Measurements from ENCODE around the gene MYLK4.
"Not testable (repeated sequence)": the region's sequence is repeated elsewhere in the genome, so short reads cannot be mapped to it uniquely, and the experiment has no call there.

The MYLK4 gene

DNA sequence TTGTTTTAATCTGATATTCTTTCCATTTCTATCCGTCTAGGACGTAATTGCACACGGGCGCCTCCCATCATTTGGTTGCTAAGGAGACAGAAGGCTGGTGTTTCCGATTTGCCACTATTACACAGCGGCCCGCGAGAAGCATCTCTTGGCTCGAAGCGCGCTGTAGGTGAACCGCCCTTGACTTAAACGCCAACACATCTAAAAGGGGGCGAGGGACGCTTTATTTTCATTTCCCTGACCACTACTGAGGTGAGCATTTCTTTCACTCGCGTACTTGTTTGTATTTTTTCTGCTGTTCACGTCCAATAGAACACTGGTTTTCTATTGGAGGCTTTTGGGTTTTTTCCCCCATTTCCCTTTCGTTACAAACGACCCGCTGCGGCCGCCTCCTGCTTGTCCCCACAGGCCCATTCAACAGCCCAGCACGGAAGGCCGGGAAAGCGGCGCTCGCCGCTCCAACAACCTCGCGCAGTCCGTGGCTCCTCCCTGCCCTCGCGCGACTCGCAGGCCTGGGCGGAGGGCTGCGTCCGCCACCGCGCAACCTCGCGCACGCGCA, 14.0 kb upstream of the MYLK4 start:
- Histone ChIP-seq H3K9me3 (ENCODE audit: insufficient read depth, low read depth, low read length) (no peaks in the 10 kb centered on the region), H3K9me2 (replicated peaks; ENCODE audit: low read depth, low read length) (no peaks in the 10 kb centered on the region), H2AFZ (ENCODE audit: low read length) (peak overlapping the region; percentile 83), H3K4me2 (ENCODE audit: low read depth, low read length, poor library complexity, severe bottlenecking) (peak overlapping the region; percentile 72), H3K9ac (ENCODE audit: low read depth, low read length, poor library complexity, severe bottlenecking) (peak overlapping the region; percentile 76), H3K4me1 (ENCODE audit: insufficient read depth, low read length, poor library complexity, severe bottlenecking) (peaks cover 43% of the 10 kb centered on the region), H3K36me3 (ENCODE audit: insufficient read depth, low read length) (no peaks in the 10 kb centered on the region), H3K79me2 (ENCODE audit: insufficient read depth, low read length) (peaks cover 42% of the 10 kb centered on the region), H3F3A (ENCODE audit: low read depth) (0 out of 2 replicates have a peak, but pooled peaks cover 3% of the 10 kb centered on the region), H3K27me3 (ENCODE audit: insufficient read depth, low read length, poor library complexity, severe bottlenecking) (no peaks in the 10 kb centered on the region), H4K20me1 (ENCODE audit: insufficient read depth, low read length, poor library complexity, severe bottlenecking) (peaks cover 36% of the 10 kb centered on the region), H3K4me3 (ENCODE audit: low read length, poor library complexity, severe bottlenecking) (peak overlapping the region; percentile 86)
- TF ChIP-seq EZH2phosphoT487 (IDR thresholded peaks at IDR 0.05; ENCODE audit: borderline replicate concordance) = no peak
- TF ChIP-seq, protein P1, sequence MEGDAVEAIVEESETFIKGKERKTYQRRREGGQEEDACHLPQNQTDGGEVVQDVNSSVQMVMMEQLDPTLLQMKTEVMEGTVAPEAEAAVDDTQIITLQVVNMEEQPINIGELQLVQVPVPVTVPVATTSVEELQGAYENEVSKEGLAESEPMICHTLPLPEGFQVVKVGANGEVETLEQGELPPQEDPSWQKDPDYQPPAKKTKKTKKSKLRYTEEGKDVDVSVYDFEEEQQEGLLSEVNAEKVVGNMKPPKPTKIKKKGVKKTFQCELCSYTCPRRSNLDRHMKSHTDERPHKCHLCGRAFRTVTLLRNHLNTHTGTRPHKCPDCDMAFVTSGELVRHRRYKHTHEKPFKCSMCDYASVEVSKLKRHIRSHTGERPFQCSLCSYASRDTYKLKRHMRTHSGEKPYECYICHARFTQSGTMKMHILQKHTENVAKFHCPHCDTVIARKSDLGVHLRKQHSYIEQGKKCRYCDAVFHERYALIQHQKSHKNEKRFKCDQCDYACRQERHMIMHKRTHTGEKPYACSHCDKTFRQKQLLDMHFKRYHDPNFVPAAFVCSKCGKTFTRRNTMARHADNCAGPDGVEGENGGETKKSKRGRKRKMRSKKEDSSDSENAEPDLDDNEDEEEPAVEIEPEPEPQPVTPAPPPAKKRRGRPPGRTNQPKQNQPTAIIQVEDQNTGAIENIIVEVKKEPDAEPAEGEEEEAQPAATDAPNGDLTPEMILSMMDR (conservative IDR thresholded peaks at IDR 0.05; ENCODE audit: low read length) = no peak

DNA sequence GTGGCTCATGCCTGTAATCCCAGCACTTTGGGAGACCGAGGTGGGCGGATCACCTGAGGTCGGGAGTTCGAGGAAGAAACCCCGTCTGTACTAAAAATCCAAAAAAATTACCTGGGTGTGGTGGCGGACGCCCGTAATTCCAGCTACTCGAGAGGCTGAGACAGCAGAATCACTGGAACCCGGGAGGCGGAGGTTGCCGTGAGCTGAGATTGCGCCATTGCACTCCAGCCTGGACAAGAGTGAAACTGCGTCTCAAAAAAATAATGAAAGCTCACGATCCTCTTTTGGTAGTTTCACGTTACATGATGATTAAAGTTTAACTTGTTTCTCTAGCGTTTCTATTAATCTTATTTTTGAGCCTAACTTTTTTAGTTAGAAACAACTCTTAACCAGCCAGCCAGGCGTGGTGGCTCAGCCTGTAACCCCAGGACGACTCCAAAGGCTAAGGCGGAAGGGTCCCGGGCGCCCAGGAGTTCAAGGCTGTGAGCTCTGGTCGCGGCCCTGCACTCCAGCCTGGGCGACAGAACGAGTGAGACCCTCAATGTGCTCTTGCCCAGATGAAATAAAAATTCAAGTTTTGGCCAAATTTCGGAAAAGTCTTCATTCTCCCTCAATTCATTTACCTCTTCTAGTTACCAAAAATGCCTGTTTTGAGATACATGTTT, 13.3 kb upstream of the MYLK4 start:
- peak overlapping the region; percentile 76 for H3K9ac ChIP-seq (ENCODE audit: low read depth, low read length, poor library complexity, severe bottlenecking)

DNA sequence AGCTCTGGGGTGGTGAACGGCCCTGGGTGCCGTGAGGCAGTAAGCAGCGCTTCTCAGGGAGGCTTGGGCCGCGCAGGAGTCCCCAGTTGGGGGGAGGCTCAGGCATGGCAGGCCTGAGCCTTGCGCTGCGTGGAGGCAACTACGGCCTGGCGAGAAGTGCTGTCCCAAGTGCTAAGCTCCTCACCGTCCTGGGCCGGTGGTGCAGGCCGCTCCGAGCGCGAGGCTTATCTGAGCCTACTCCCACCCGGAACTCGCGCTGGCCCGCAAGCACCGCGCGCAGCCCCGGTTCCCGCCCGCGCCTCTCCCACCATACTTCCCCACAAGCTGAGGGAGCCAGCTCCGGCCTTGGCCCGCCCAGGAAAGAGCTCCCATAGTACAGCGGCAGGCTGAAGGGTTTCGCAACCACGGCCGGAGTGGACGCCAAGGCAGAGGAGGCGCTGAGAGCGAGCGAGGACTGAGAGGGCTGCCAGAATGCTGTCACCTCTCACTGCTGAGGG, 12.7 kb upstream of the MYLK4 start:
- Histone ChIP-seq H3K4me3 (ENCODE audit: low read length, poor library complexity, severe bottlenecking) (no peak overlapping the region), H3K9me2 (replicated peaks; ENCODE audit: low read depth, low read length) (no peaks in the 10 kb centered on the region), H3F3A (ENCODE audit: low read depth) (0 out of 2 replicates have a peak, but pooled peaks cover 3% of the 10 kb centered on the region), H3K27me3 (ENCODE audit: insufficient read depth, low read length, poor library complexity, severe bottlenecking) (no peaks in the 10 kb centered on the region), H4K20me1 (ENCODE audit: insufficient read depth, low read length, poor library complexity, severe bottlenecking) (peaks cover 23% of the 10 kb centered on the region), H3K9ac (ENCODE audit: low read depth, low read length, poor library complexity, severe bottlenecking) (no peak overlapping the region), H3K4me1 (ENCODE audit: insufficient read depth, low read length, poor library complexity, severe bottlenecking) (peaks cover 30% of the 10 kb centered on the region), H2AFZ (ENCODE audit: low read length) (no peak overlapping the region), H3K9me3 (ENCODE audit: insufficient read depth, low read depth, low read length) (no peaks in the 10 kb centered on the region), H3K79me2 (ENCODE audit: insufficient read depth, low read length) (peaks cover 29% of the 10 kb centered on the region), H3K36me3 (ENCODE audit: insufficient read depth, low read length) (no peaks in the 10 kb centered on the region), H3K4me2 (ENCODE audit: low read depth, low read length, poor library complexity, severe bottlenecking) (no peak overlapping the region)
- TF ChIP-seq, protein P1 (conservative IDR thresholded peaks at IDR 0.05; ENCODE audit: low read length) = no peak

More for the DNA sequence above, 13.3 kb upstream of the MYLK4 start:
- TF ChIP-seq, protein P1 (conservative IDR thresholded peaks at IDR 0.05; ENCODE audit: low read length) = no peak
- TF ChIP-seq EZH2phosphoT487 (IDR thresholded peaks at IDR 0.05; ENCODE audit: borderline replicate concordance) = no peak
- H4K20me1 ChIP-seq (ENCODE audit: insufficient read depth, low read length, poor library complexity, severe bottlenecking) = peaks cover 29% of the 10 kb centered on the region
- no peaks in the 10 kb centered on the region for H3K9me3 ChIP-seq (ENCODE audit: insufficient read depth, low read depth, low read length)
- H3K4me1 ChIP-seq (ENCODE audit: insufficient read depth, low read length, poor library complexity, severe bottlenecking) = peaks cover 36% of the 10 kb centered on the region
- H3K79me2 ChIP-seq (ENCODE audit: insufficient read depth, low read length) = peaks cover 35% of the 10 kb centered on the region
- H2AFZ ChIP-seq (ENCODE audit: low read length) = peak overlapping the region; percentile 83; the same call in 1 of the 2 replicates
- H3F3A ChIP-seq (ENCODE audit: low read depth) = 0 out of 2 replicates have a peak, but pooled peaks cover 3% of the 10 kb centered on the region
- H3K4me3 ChIP-seq (ENCODE audit: low read length, poor library complexity, severe bottlenecking) = peak overlapping the region; percentile 86
- no peaks in the 10 kb centered on the region for H3K27me3 ChIP-seq (ENCODE audit: insufficient read depth, low read length, poor library complexity, severe bottlenecking)
- no peaks in the 10 kb centered on the region for H3K36me3 ChIP-seq (ENCODE audit: insufficient read depth, low read length)
- H3K9me2 ChIP-seq (replicated peaks; ENCODE audit: low read depth, low read length) = no peaks in the 10 kb centered on the region
- peak overlapping the region; percentile 72 for H3K4me2 ChIP-seq (ENCODE audit: low read depth, low read length, poor library complexity, severe bottlenecking)

DNA sequence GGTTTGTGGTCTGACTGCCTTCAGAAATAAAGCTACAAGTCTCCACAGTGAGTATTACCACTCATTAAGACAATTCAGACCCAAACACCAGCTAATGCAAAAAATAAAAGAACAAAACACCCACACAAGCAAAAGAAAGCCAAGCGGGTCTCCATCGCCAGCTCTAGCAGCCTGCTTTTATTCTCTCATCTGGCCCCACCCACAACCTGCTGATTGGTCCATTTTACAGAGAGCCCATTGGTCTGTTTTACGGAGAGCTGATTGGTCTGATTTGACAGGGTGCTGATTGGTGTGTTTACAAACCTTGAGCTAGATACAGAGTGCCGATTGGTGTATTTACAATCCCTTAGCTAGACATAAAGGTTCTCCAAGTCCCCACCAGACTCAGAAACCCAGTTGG, 12.1 kb upstream of the MYLK4 start:
- H3K9ac ChIP-seq (ENCODE audit: low read depth, low read length, poor library complexity, severe bottlenecking); H2AFZ ChIP-seq (ENCODE audit: low read length); H3K36me3 ChIP-seq (ENCODE audit: insufficient read depth, low read length); H3K9me2 ChIP-seq (replicated peaks; ENCODE audit: low read depth, low read length); H3F3A ChIP-seq (ENCODE audit: low read depth); H3K4me2 ChIP-seq (ENCODE audit: low read depth, low read length, poor library complexity, severe bottlenecking); H3K27me3 ChIP-seq (ENCODE audit: insufficient read depth, low read length, poor library complexity, severe bottlenecking); H3K9me3 ChIP-seq (ENCODE audit: insufficient read depth, low read depth, low read length); H3K4me3 ChIP-seq (ENCODE audit: low read length, poor library complexity, severe bottlenecking): not testable (repeated sequence)
- peaks cover 25% of the 10 kb centered on the region for H3K4me1 ChIP-seq (ENCODE audit: insufficient read depth, low read length, poor library complexity, severe bottlenecking)
- peaks cover 24% of the 10 kb centered on the region for H3K79me2 ChIP-seq (ENCODE audit: insufficient read depth, low read length)
- H4K20me1 ChIP-seq (ENCODE audit: insufficient read depth, low read length, poor library complexity, severe bottlenecking) = peaks cover 18% of the 10 kb centered on the region

All from Loucy (cell line).